DND-41 (cell line): ENCODE measurements around the gene GRIK2.

Experiments used
- ATAC-seq: fragments of 200-7000 bp; cut with Tn5 transposase; 3 replicates; pipeline ENCODE4 v1.9.1; 2021; ENCODE audit warnings: low read depth; ENCODE audit not compliant: insufficient read depth
- DNase-seq: peaks from one replicate; pipeline ENCODE4 v3.0.0-alpha.2; 2020
- H2AFZ ChIP-seq: 2 replicates; pipeline ENCODE4 v1.6.0; 2012; ENCODE audit warnings: low read depth, low read length
- H3K27ac ChIP-seq: 2 replicates; pipeline ENCODE4 v1.5.1; 2012; ENCODE audit warnings: low read length, inconsistent platforms
- H3K27me3 ChIP-seq: fragments of 200-600 bp; sonication (generic); 2 replicates; pipeline ENCODE4 v1.6.0; 2012; ENCODE audit warnings: low read length, mild to moderate bottlenecking, inconsistent platforms; ENCODE audit not compliant: insufficient read depth, poor library complexity
- H3K36me3 ChIP-seq: 2 replicates; pipeline ENCODE4 v1.5.1; 2012; ENCODE audit warnings: low read length, inconsistent platforms; ENCODE audit not compliant: insufficient read depth
- H3K4me1 ChIP-seq: 2 replicates; pipeline ENCODE4 v1.5.1; 2012; ENCODE audit warnings: mild to moderate bottlenecking, low read length; ENCODE audit not compliant: insufficient read depth
- H3K4me2 ChIP-seq: 2 replicates; pipeline ENCODE4 v1.6.0; 2012; ENCODE audit warnings: mild to moderate bottlenecking, moderate library complexity, low read length, inconsistent platforms; ENCODE audit not compliant: insufficient read depth
- H3K4me3 ChIP-seq, 2 experiments: fragments of 200-600 bp in 1 of 2; shearing (Covaris generic) in 1 of 2; 2 replicates each; pipeline ENCODE4 v1.5.1; 2012 to 2016; ENCODE audit warnings: inconsistent platforms in 2 of 2, low read length in 2 of 2, mild to moderate bottlenecking in 2 of 2, low read depth in 1 of 2, moderate library complexity in 1 of 2
- H3K79me2 ChIP-seq: 2 replicates; pipeline ENCODE4 v1.6.0; 2012; ENCODE audit warnings: low read length, inconsistent platforms; ENCODE audit not compliant: insufficient read depth
- H3K9ac ChIP-seq: 2 replicates; pipeline ENCODE4 v1.6.0; 2012; ENCODE audit warnings: low read depth, mild to moderate bottlenecking, inconsistent platforms, low read length, moderate library complexity
- H3K9me3 ChIP-seq: 2 replicates; pipeline ENCODE4 v1.5.1; 2012; ENCODE audit warnings: low read length, moderate library complexity, mild to moderate bottlenecking, inconsistent platforms; ENCODE audit not compliant: insufficient read depth, severe bottlenecking
- H4K20me1 ChIP-seq: 2 replicates; pipeline ENCODE4 v1.6.0; 2012; ENCODE audit warnings: low read length; ENCODE audit not compliant: insufficient read depth
- EZH2 ChIP-seq: IDR thresholded peaks from 3 replicates; pipeline ENCODE4 v1.6.1; 2012; ENCODE audit warnings: borderline replicate concordance, low read depth, mild to moderate bottlenecking, moderate library complexity, low read length, inconsistent platforms; ENCODE audit not compliant: severe bottlenecking
- TF ChIP-seq, protein P1 (sequence below): IDR thresholded peaks from 2 replicates; pipeline ENCODE4 v1.5.1; 2012; ENCODE audit warnings: borderline replicate concordance, low read length, moderate library complexity, mild to moderate bottlenecking; ENCODE audit not compliant: poor library complexity, severe bottlenecking; ENCODE audit errors: extremely low read depth

Gene GRIK2

DNA sequence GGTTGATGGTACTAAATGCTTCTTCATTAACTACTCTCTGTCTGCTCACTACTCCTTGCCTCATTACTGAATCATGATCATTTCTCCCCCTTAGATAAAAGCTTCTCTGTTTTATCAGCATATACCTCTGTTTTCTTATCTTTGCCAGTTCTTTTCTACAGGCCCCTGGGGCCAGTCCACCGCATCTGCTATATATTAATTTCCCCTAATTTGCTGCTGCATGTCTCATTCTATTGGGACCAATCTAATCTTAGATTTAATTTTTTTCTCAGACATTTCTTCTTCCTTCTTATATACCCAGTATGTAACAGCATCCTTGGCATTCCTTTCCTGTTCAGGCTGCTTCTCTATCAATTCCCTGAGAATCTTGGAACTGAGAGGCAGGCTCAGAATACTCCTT, 51.2 kb downstream of the GRIK2 start:
- H3K4me2 ChIP-seq = no peak overlapping the region
- DNase-seq (no peak), ATAC-seq (no peak)
- H3K27me3 ChIP-seq = no peaks in the 10 kb centered on the region
- H3K9ac ChIP-seq = no peak overlapping the region
- no peak for TF ChIP-seq EZH2
- TF ChIP-seq, protein P1, sequence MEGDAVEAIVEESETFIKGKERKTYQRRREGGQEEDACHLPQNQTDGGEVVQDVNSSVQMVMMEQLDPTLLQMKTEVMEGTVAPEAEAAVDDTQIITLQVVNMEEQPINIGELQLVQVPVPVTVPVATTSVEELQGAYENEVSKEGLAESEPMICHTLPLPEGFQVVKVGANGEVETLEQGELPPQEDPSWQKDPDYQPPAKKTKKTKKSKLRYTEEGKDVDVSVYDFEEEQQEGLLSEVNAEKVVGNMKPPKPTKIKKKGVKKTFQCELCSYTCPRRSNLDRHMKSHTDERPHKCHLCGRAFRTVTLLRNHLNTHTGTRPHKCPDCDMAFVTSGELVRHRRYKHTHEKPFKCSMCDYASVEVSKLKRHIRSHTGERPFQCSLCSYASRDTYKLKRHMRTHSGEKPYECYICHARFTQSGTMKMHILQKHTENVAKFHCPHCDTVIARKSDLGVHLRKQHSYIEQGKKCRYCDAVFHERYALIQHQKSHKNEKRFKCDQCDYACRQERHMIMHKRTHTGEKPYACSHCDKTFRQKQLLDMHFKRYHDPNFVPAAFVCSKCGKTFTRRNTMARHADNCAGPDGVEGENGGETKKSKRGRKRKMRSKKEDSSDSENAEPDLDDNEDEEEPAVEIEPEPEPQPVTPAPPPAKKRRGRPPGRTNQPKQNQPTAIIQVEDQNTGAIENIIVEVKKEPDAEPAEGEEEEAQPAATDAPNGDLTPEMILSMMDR = no peak
- no peaks in the 10 kb centered on the region for H3K9me3 ChIP-seq
- H3K4me1 ChIP-seq = no peaks in the 10 kb centered on the region
- H3K36me3 ChIP-seq = no peaks in the 10 kb centered on the region
- H2AFZ ChIP-seq = no peak overlapping the region
- no peaks in the 10 kb centered on the region for H3K79me2 ChIP-seq
- H4K20me1 ChIP-seq = no peaks in the 10 kb centered on the region
- no peak overlapping the region for H3K27ac ChIP-seq
- H3K4me3 ChIP-seq = no peak overlapping the region

DNA sequence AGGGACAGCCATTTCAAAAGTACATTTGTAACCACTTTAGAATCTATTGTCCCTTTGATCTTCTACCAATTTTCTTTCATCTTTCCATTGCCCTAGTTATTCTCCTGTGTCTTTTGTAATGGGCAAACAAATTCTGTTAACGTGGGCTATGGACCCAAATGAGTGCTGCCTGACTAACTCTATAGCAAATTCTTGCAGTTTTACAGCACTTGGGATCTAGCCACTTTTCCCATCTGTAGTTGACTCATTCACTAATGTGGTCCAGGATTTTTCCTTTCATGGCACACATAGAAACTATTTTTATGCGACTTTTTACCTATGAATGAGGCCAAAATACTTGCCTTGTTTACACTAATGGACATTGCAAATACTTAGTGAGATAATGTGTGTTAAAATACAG, 52.0 kb downstream of the GRIK2 start:
- H3K4me1 ChIP-seq = no peaks in the 10 kb centered on the region
- H3K36me3 ChIP-seq = no peaks in the 10 kb centered on the region
- no peak overlapping the region for H3K4me3 ChIP-seq
- DNase-seq (no peak), ATAC-seq (no peak)
- H3K4me2 ChIP-seq = no peak overlapping the region
- H3K27me3 ChIP-seq = no peaks in the 10 kb centered on the region
- H3K9me3 ChIP-seq = no peaks in the 10 kb centered on the region
- no peak overlapping the region for H2AFZ ChIP-seq
- no peaks in the 10 kb centered on the region for H4K20me1 ChIP-seq
- H3K27ac ChIP-seq = no peak overlapping the region
- TF ChIP-seq, protein P1 = no peak
- no peak for TF ChIP-seq EZH2
- no peaks in the 10 kb centered on the region for H3K79me2 ChIP-seq
- no peak overlapping the region for H3K9ac ChIP-seq

DNA sequence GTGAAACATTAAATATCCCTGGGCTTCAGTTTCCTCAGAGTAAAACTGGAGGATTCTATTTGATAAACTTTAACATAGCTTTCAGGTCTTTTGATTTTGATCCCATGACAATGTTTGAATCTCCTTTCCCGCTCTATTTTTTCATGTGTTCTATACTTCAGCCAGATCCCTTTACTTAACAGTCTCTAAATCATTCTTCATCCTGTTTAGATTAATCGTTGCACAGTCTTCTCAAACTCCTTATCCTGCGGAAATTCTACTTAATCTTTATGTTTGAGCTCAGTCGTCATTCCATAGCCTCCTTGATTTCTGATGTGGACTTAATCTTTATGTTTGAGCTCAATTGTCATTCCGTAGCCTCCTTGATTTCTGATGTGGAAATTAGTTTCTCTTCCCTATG, 57.4 kb downstream of the GRIK2 start:
- DNase-seq = no peak
- no peak for ATAC-seq
- no peak overlapping the region for H3K4me2 ChIP-seq
- no peaks in the 10 kb centered on the region for H3K9me3 ChIP-seq
- no peak overlapping the region for H3K9ac ChIP-seq
- no peaks in the 10 kb centered on the region for H3K79me2 ChIP-seq
- H3K36me3 ChIP-seq = no peaks in the 10 kb centered on the region
- no peak overlapping the region for H2AFZ ChIP-seq
- no peak overlapping the region for H3K27ac ChIP-seq
- no peaks in the 10 kb centered on the region for H4K20me1 ChIP-seq
- TF ChIP-seq, protein P1 = no peak
- no peaks in the 10 kb centered on the region for H3K4me1 ChIP-seq
- no peaks in the 10 kb centered on the region for H3K27me3 ChIP-seq
- no peak overlapping the region for H3K4me3 ChIP-seq

DNA sequence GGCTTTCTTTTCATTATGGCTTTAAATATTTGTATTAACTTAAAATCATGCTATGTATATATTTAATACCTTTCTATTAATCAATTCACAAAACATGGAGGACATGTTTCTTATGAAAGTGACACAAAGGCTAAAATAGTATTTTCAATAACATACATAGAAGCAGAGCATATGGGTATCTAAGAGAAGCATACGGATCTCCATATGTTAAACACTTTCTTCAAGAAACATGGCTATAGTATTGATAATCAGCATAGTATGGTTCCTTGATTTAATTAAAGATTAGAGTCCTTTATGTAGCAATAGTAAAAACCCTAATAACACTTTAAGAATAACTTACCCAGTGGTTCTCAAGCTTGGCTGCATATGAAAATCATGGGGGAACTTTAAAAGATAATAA, 58.5 kb downstream of the GRIK2 start:
- H3K4me1 ChIP-seq = no peaks in the 10 kb centered on the region
- no peak overlapping the region for H2AFZ ChIP-seq
- no peak overlapping the region for H3K9ac ChIP-seq
- no peaks in the 10 kb centered on the region for H3K27me3 ChIP-seq
- DNase-seq (no peak), ATAC-seq (no peak)
- no peaks in the 10 kb centered on the region for H3K9me3 ChIP-seq
- no peaks in the 10 kb centered on the region for H3K79me2 ChIP-seq
- TF ChIP-seq, protein P1 = no peak
- no peak for TF ChIP-seq EZH2
- H4K20me1 ChIP-seq = no peaks in the 10 kb centered on the region
- H3K4me3 ChIP-seq = no peak overlapping the region
- no peak overlapping the region for H3K27ac ChIP-seq
- H3K4me2 ChIP-seq = no peak overlapping the region
- H3K36me3 ChIP-seq = no peaks in the 10 kb centered on the region
